ENCODE data around the gene CD79A. TPM values are rescaled to one million over a fixed set of nuclear protein-coding genes. Genes with fewer than 3 reads are reported as not detected.

Gene CD79A
- total and polyA plus RNA-seq, 2 donors (not counting 3 experiments of a cell fraction or from before 2014, with no cell fraction given): 0.32 TPM; not detected in 1

- intact Hi-C loops (cut with micrococcal nuclease): no loop called here
- BruUV-seq (replicated peaks): no TSS peak
- POLR2A ChIA-PET: no interaction called here
- Histone ChIP-seq H2AFZ (ENCODE audit: low read depth, low read length) (no peak overlapping the region), H3K79me2 (ENCODE audit: control insufficient read depth, insufficient read depth, low read length) (no peaks in the 10 kb centered on the region), H4K20me1 (replicated peaks; ENCODE audit: control insufficient read depth, extremely low read depth, insufficient read depth, low read length) (no peaks in the 10 kb centered on the region), H3K27me3 (ENCODE audit: control insufficient read depth in 2 of 2, insufficient read depth in 2 of 2, low read length in 2 of 2) (peaks cover 55 to 60% of the 10 kb centered on the region in 2 experiments), H3K9ac (replicated peaks; ENCODE audit: extremely low read depth, insufficient read depth, low read length) (no peak overlapping the region), H3K36me3 (ENCODE audit: control insufficient read depth in 2 of 2, extremely low read depth in 1 of 2, insufficient read depth in 2 of 2, low read length in 2 of 2) (no peaks in the 10 kb centered on the region), H3K9me3 (replicated peaks; ENCODE audit: control insufficient read depth, insufficient read depth, low read length) (no peaks in the 10 kb centered on the region), H3K4me1 (ENCODE audit: control insufficient read depth, extremely low read depth, insufficient read depth, low read length) (no peaks in the 10 kb centered on the region), H3K4me3 (replicated peaks in 1 of 3; ENCODE audit: insufficient read depth in 1 of 3, low read depth in 1 of 3, low read length in 3 of 3) (no peak overlapping the region), H3K27ac (ENCODE audit: insufficient read depth, low read depth, low read length) (no peak overlapping the region), H3K9me1 (replicated peaks; ENCODE audit: control insufficient read depth, extremely low read depth, insufficient read depth, low read length) (no peaks in the 10 kb centered on the region), H3K4me2 (ENCODE audit: insufficient read depth, low read length) (no peak overlapping the region)
- DNase-seq (ENCODE audit: low read depth, low spot score) (no peak), FAIRE-seq (no peak)
- dilution Hi-C loops (cut with MboI; ENCODE audit: extremely low pct_ligation_motif_present, low sequenced_read_pairs): no loop called here
- TF ChIP-seq MAX (IDR thresholded peaks at IDR 0.05; ENCODE audit: insufficient read depth, insufficient read length) (no peak), MYC (IDR thresholded peaks at IDR 0.05; ENCODE audit: low read depth, low read length) (no peak), POLR2AphosphoS5 (IDR thresholded peaks at IDR 0.05; ENCODE audit: insufficient read depth, low read depth, low read length) (no peak), JUN (IDR thresholded peaks at IDR 0.05; ENCODE audit: borderline replicate concordance, insufficient read depth, insufficient read length, low read depth) (no peak), FOS (IDR thresholded peaks at IDR 0.05; ENCODE audit: borderline replicate concordance, insufficient read depth, low read length) (no peak), CTCF (IDR thresholded peaks at IDR 0.05; ENCODE audit: extremely low read depth in 1 of 2, insufficient read depth in 1 of 2, low read depth in 1 of 2, low read length in 2 of 2) (no peak), GATA2 (IDR thresholded peaks at IDR 0.05; ENCODE audit: insufficient read depth, insufficient read length, low read depth, low read length) (no peak), POLR2A (IDR thresholded peaks at IDR 0.05; ENCODE audit: low read depth, low read length) (no peak), EZH2 (IDR thresholded peaks at IDR 0.05; ENCODE audit: borderline replicate concordance, low read depth, low read length, severe bottlenecking) (no peak)
- CTCF ChIA-PET: interaction anchor here (0.8 kb wide), 1 partner anchor 16 kb away, joined by 3 read pairs; no protein-coding TSS in a partner anchor
Measured at GRCh38 chr19:41918653-41919244, 41.7 kb downstream of the CD79A start.
